BE2C (cell line): Measurements from ENCODE around the gene KIF3B.
"Not testable (repeated sequence)": the region's sequence is repeated elsewhere in the genome, so short reads cannot be mapped to it uniquely, and the experiment has no call there.

Experiments
- DNase-seq: peaks from one replicate; pipeline ENCODE4 v3.0.0-alpha.2; 2020
- H3K27me3 ChIP-seq: fragments of 250-450 bp; sonication (Bioruptor Pico); 2 replicates; pipeline ENCODE4 v1.5.1; 2020; ENCODE audit warnings: mild to moderate bottlenecking
- H3K36me3 ChIP-seq: fragments of 250-450 bp; sonication (Bioruptor Pico); 2 replicates; pipeline ENCODE4 v1.5.1; 2020; ENCODE audit warnings: mild to moderate bottlenecking
- H3K4me1 ChIP-seq: fragments of 250-450 bp; sonication (Bioruptor Pico); 2 replicates; pipeline ENCODE4 v1.5.1; 2020
- H3K4me3 ChIP-seq: 2 replicates; pipeline ENCODE4 v1.5.1; 2011; ENCODE audit warnings: low read depth, low read length
- H3K9me3 ChIP-seq: fragments of 250-450 bp; sonication (Bioruptor Pico); 2 replicates; pipeline ENCODE4 v1.5.1; 2020
- TF ChIP-seq, protein P1 (sequence below): IDR thresholded peaks from 2 replicates; pipeline ENCODE4 v1.5.1; 2012; ENCODE audit warnings: mild to moderate bottlenecking, low read depth, low read length

Gene KIF3B

DNA sequence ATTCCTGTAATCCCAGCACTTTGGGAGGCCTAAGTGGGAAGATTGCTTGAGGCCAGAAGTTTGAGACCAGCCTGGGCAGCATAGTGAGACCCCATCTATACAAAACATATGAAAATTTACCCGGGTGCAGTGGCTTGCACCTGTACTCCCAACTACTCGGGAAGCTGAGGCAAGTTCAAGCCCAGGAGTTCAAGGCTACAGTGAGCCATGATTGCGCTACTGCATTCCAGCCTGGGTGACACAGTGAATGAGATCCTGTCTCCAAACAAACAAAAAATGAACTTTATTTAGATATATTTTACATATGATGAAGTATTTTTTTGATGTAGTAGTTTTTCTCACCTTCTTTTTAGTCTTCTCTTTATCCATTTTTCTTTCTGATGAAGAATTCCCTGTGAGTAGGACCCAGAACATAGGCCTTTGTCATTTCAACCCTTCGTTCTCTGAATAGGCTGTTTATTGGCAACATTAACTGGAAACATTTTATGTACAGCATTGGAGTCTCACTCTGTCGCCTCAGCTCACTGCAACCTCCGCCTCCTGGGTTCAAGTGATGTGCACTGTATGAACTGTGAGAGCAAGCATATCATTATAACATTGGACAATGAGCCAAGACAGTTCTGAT lies 10.9 kb downstream of the KIF3B start:
- H3K27me3 ChIP-seq, result no peaks in the 10 kb centered on the region
- H3K9me3 ChIP-seq, result no peaks in the 10 kb centered on the region
- peaks cover 2% of the 10 kb centered on the region; the same call in 1 of the 2 replicates for H3K4me1 ChIP-seq
- no peak for DNase-seq
- no peak overlapping the region for H3K4me3 ChIP-seq
- TF ChIP-seq, protein P1, sequence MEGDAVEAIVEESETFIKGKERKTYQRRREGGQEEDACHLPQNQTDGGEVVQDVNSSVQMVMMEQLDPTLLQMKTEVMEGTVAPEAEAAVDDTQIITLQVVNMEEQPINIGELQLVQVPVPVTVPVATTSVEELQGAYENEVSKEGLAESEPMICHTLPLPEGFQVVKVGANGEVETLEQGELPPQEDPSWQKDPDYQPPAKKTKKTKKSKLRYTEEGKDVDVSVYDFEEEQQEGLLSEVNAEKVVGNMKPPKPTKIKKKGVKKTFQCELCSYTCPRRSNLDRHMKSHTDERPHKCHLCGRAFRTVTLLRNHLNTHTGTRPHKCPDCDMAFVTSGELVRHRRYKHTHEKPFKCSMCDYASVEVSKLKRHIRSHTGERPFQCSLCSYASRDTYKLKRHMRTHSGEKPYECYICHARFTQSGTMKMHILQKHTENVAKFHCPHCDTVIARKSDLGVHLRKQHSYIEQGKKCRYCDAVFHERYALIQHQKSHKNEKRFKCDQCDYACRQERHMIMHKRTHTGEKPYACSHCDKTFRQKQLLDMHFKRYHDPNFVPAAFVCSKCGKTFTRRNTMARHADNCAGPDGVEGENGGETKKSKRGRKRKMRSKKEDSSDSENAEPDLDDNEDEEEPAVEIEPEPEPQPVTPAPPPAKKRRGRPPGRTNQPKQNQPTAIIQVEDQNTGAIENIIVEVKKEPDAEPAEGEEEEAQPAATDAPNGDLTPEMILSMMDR, result no peak
- H3K36me3 ChIP-seq, result no peaks in the 10 kb centered on the region; the same call in 1 of the 2 replicates

DNA sequence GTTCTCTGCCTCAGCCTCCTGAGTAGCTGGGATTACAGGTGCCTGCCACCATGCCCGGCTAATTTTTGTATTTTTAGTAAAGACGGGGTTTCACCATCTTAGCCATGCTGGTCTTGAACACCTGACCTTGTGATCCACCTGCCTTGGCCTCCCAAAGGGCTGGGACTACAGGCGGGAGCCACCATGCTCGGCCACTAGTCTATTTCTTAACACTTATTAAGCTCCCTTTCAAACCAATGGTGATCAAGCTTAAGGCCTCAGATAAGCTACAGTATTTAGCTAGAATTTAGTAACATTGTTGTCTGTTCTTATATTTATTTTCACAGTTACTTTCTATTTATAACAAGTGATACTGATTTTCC lies 11.8 kb downstream of the KIF3B start:
- not testable (repeated sequence) for H3K4me1 ChIP-seq, H3K27me3 ChIP-seq, H3K4me3 ChIP-seq, H3K9me3 ChIP-seq, DNase-seq, H3K36me3 ChIP-seq

DNA sequence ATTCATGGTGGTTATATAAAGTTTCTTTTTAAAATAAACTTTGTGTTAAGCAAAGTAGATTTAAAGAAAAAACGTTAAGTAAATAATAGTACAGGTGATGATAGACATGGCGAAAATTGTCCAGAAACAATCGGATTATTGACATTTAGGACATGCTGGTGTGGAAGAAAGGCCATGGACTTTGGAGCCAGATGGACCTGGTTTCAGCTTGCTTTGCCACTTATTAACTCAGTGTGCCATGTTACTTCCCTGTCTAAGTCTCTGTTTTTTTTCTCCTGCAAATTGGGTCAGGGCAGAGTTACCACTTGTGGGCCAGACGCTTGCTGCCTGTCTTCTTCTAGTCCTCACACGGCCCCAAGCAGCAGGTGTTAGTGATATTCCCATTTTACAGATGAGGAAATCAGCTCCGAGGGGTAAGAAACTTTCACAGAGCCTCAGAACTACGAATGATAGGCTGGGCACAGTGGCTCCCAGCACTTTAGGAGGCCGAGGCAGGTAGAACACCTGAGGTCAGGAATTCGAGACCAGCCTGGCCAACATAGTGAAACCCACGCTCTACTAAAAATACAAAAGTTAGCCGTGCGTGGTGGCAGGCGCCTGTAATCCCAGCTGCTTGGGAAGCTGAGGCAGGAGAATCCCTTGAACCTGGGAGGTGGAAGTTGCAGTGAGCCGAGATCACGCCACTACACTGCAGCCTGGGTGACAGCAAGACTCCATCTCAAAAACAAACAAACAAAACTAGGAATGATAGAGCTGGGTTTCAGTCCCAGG lies 12.4 kb downstream of the KIF3B start:
- Histone ChIP-seq H3K27me3 (no peaks in the 10 kb centered on the region), H3K4me1 (peaks cover 2% of the 10 kb centered on the region; the same call in 1 of the 2 replicates), H3K4me3 (no peak overlapping the region), H3K9me3 (no peaks in the 10 kb centered on the region), H3K36me3 (no peaks in the 10 kb centered on the region; the same call in 1 of the 2 replicates)
- DNase-seq, result no peak
- TF ChIP-seq, protein P1, result no peak

DNA sequence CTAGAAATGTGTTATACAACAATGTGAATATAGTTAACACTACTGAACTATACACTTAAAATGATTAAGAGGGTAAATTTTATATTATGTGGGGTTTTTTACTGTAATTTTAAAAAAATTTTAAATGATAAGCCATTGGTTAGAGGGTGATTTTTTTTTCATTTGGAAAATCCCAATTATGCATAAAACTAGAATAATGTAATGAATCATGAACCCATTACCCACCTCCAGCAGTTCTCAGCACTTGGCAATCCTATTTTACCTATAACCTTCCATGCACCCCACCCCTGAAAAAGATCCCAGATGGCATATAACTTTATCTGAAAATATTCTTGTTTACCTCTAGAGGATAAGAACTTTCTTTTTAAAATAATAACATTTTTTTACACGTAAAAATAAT lies 13.7 kb downstream of the KIF3B start:
- no peaks in the 10 kb centered on the region for H3K36me3 ChIP-seq
- TF ChIP-seq, protein P1, result no peak

DNA sequence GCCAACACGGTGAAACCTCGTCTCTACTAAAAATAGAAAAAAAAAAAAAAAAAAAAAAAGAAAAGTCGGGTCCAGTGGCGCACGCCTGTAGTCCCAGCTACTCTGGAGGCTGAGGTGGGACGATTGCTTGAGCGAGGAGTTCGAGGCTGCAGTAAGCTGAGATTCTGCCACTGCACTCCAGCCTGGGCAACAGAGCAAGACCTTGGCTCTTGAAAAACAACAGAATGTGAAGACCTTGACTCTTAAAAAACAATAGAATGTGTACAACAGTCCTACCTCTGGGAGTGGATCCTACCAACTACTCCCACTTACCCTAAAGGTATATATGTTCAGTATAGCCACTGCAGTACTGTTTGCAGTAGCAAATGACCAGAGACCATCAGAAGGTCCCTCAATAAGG lies 15.1 kb downstream of the KIF3B start:
- TF ChIP-seq, protein P1, result no peak
- Histone ChIP-seq H3K27me3 (no peaks in the 10 kb centered on the region), H3K9me3 (no peaks in the 10 kb centered on the region), H3K4me3 (no peak overlapping the region), H3K4me1 (0 out of 2 replicates have a peak, but pooled peaks cover 7% of the 10 kb centered on the region), H3K36me3 (no peaks in the 10 kb centered on the region)
- DNase-seq, result no peak

More for the DNA sequence above, 13.7 kb downstream of the KIF3B start:
- no peak overlapping the region for H3K4me3 ChIP-seq
- H3K4me1 ChIP-seq, result no peaks in the 10 kb centered on the region; the same call in 1 of the 2 replicates
- no peaks in the 10 kb centered on the region for H3K27me3 ChIP-seq
- no peaks in the 10 kb centered on the region for H3K9me3 ChIP-seq
- no peak for DNase-seq

DNA sequence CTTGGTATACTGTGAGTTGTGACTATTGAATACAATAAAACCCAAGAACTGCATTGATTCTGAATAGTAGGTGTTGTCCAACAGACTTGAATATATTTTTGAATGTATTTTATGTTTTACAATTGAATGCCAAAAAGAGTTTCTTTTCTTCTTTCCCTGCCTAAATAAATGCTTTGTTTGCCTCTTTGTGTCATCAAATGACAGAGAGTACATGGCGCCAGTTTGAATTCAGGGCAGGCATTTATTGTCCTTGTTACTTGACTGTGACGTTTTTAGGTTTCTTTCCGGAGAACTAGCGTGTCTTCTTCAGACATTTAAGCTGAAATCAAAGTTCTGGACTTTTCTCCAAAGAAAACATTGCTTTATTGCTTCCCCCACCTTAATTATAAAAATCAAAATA lies 16.6 kb downstream of the KIF3B start:
- H3K9me3 ChIP-seq, result no peaks in the 10 kb centered on the region
- H3K27me3 ChIP-seq, result no peaks in the 10 kb centered on the region
- H3K36me3 ChIP-seq, result no peaks in the 10 kb centered on the region
- no peak for DNase-seq
- 0 out of 2 replicates have a peak, but pooled peaks cover 7% of the 10 kb centered on the region for H3K4me1 ChIP-seq
- H3K4me3 ChIP-seq, result no peak overlapping the region
- TF ChIP-seq, protein P1, result no peak
